ENCODE measurements around the gene FAM234A.
"Not testable (repeated sequence)": the region's sequence is repeated elsewhere in the genome, so short reads cannot be mapped to it uniquely, and the experiment has no call there.

The FAM234A gene

DNA sequence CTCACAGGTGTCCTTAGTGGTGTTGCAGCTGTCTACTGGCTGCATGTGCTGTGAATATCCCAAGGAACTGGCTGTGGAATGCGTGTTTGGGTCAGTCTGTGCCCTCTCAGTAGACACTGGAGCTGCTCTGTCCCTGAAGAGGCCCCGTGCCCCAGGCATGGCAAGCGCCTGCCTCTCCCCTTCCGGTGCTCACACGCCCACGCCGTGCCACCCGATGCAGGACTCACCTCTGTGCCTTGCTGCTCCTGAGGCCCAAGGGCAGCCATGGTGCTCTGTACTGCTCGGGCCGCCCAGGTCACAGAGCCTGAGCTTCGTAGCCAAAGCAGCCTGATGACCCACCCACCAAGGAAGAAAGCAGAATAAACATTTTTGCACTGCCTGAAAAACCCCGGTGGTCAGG lies 31.1 kb downstream of the FAM234A start:
- Histone ChIP-seq H3K23ac (ENCODE audit: low read length in 2 of 2) (no peak overlapping the region), H2AK5ac (ENCODE audit: low read length, severe bottlenecking) (no peak overlapping the region), H3K4me2 (ENCODE audit: low read length, poor library complexity, severe bottlenecking) (no peak overlapping the region), H3K4me3 (ENCODE audit: insufficient read depth in 1 of 2, low read depth in 1 of 2, low read length in 2 of 2) (no peak overlapping the region), H3K14ac (ENCODE audit: low read length in 2 of 2) (no peak overlapping the region), H3K36me3 (ENCODE audit: control insufficient read depth in 1 of 2, insufficient read depth in 2 of 2, low read depth in 1 of 2, low read length in 2 of 2) (peaks cover 37 to 54% of the 10 kb centered on the region in 2 experiments), H3K79me1 (replicated peaks; ENCODE audit: low read length, poor library complexity, severe bottlenecking) (no peaks in the 10 kb centered on the region), H3K27me3 (ENCODE audit: control insufficient read depth in 1 of 2, insufficient read depth in 1 of 2, low read length in 2 of 2) (peaks cover 0 to 16% of the 10 kb centered on the region in 2 experiments), H4K8ac (ENCODE audit: low read length) (no peak overlapping the region), H2BK12ac (ENCODE audit: low read length in 2 of 2) (no peak overlapping the region), H2BK15ac (ENCODE audit: low read depth, poor library complexity, severe bottlenecking) (no peak overlapping the region), H2AFZ (ENCODE audit: low read depth, low read length) (no peak overlapping the region), H2BK120ac (ENCODE audit: low read depth, low read length) (no peak overlapping the region), H3K4ac (ENCODE audit: low read depth in 1 of 2, low read length in 2 of 2) (no peak overlapping the region), H2BK5ac (ENCODE audit: low read depth, low read length, poor library complexity, severe bottlenecking) (no peak overlapping the region), H3K18ac (ENCODE audit: low read depth in 1 of 2, low read length in 2 of 2) (no peak overlapping the region), H3K4me1 (ENCODE audit: control insufficient read depth, insufficient read depth, low read depth, low read length) (peaks cover 3% of the 10 kb centered on the region), H3K9me3 (ENCODE audit: control insufficient read depth, low read length) (no peaks in the 10 kb centered on the region), H4K91ac (ENCODE audit: low read length) (peak overlapping the region; percentile 24), H3K27ac (ENCODE audit: low read length, poor library complexity, severe bottlenecking) (no peak overlapping the region), H3K9ac (ENCODE audit: low read length) (no peak overlapping the region)
- 86% methylated on average over 12 of the region's 12 CpGs for WGBS
- DNase-seq = no peak

DNA sequence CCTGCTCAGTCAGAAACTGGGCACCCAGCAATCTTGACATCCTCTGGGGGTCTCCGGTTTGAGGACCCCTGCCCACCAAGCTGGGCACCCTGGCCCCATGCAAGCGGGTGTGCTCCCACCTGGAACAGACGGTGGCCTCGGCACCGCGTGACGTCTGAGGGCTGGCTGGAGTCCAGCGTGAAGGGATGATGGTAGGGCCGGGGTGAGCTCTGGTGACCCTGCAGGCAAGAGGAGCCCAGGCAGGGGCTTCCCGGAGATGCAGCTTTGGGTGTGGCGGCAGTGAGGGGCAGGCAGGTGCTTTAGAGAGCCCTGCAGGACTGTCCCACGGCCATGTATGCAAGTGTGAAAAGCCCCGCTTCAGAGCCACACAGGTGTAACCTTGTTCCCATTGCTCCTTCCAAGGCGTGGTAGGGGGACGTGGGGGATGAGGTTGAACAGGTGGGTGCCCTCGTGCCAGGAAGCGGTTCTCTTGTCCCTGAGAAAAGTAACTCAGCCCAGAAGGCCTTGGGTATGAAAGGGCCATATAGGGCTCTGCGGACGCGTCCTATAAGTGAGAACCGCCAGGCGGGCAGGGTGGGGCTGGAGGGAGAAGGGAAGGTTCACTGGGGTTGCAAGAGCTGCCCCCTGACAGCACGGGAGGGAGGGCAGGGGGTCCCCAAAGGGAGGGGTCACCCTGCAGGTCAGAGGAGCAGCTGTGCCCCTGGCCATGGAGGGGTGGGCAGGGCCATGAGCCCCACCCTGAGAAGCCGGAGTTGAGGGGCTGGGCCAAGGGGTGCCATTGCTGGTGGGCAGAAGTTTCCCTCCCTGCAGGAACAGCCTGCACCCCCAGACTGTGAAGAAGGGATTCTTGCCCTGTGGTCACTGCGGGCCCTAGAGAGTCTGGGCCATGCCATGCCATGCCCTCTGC lies 31.9 kb downstream of the FAM234A start:
- no peak overlapping the region for H3K9ac ChIP-seq (ENCODE audit: low read length)
- peaks cover 3% of the 10 kb centered on the region for H3K4me1 ChIP-seq (ENCODE audit: control insufficient read depth, insufficient read depth, low read depth, low read length)
- no peak overlapping the region for H2BK12ac ChIP-seq (ENCODE audit: low read length in 2 of 2)
- H3K18ac ChIP-seq (ENCODE audit: low read depth in 1 of 2, low read length in 2 of 2) = no peak overlapping the region
- no peak for DNase-seq
- H3K4me3 ChIP-seq (ENCODE audit: insufficient read depth in 1 of 2, low read depth in 1 of 2, low read length in 2 of 2) = no peak overlapping the region
- H3K14ac ChIP-seq (ENCODE audit: low read length in 2 of 2) = no peak overlapping the region
- peak overlapping the region; percentile 52 for H4K91ac ChIP-seq (ENCODE audit: low read length)
- no peak overlapping the region for H2BK15ac ChIP-seq (ENCODE audit: low read depth, poor library complexity, severe bottlenecking)
- no peak overlapping the region for H2BK5ac ChIP-seq (ENCODE audit: low read depth, low read length, poor library complexity, severe bottlenecking)
- H4K8ac ChIP-seq (ENCODE audit: low read length) = peak overlapping the region; percentile 24
- H3K79me1 ChIP-seq (replicated peaks; ENCODE audit: low read length, poor library complexity, severe bottlenecking) = no peaks in the 10 kb centered on the region
- WGBS = 91% methylated on average over 25 of the region's 25 CpGs
- no peak overlapping the region for H2AK5ac ChIP-seq (ENCODE audit: low read length, severe bottlenecking)
- peaks cover 0 to 22% of the 10 kb centered on the region in 2 experiments for H3K27me3 ChIP-seq (ENCODE audit: control insufficient read depth in 1 of 2, insufficient read depth in 1 of 2, low read length in 2 of 2)
- H3K36me3 ChIP-seq (ENCODE audit: control insufficient read depth in 1 of 2, insufficient read depth in 2 of 2, low read depth in 1 of 2, low read length in 2 of 2) = peaks cover 30 to 46% of the 10 kb centered on the region in 2 experiments
- H2AFZ ChIP-seq (ENCODE audit: low read depth, low read length) = no peak overlapping the region
- no peak overlapping the region for H3K23ac ChIP-seq (ENCODE audit: low read length in 2 of 2)
- H3K27ac ChIP-seq (ENCODE audit: low read length, poor library complexity, severe bottlenecking) = no peak overlapping the region
- no peaks in the 10 kb centered on the region for H3K9me3 ChIP-seq (ENCODE audit: control insufficient read depth, low read length)
- no peak overlapping the region for H3K4ac ChIP-seq (ENCODE audit: low read depth in 1 of 2, low read length in 2 of 2)
- H2BK120ac ChIP-seq (ENCODE audit: low read depth, low read length) = no peak overlapping the region
- H3K4me2 ChIP-seq (ENCODE audit: low read length, poor library complexity, severe bottlenecking) = no peak overlapping the region

DNA sequence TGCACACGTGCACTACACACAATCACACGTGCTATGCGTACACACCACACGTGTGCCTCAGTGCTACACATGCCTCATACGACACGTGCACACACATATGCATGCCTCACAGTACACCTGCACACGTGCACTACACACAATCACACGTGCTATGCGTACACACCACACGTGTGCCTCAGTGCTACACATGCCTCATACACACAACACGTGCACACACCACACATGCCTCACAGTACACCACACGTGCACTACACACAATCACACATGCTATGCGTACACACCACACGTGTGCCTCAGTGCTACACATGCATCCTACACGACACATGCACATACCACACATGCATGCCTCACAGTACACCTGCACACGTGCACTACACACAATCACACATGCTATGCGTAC lies 32.9 kb downstream of the FAM234A start:
- H3K23ac ChIP-seq (ENCODE audit: low read length in 2 of 2); H2BK5ac ChIP-seq (ENCODE audit: low read depth, low read length, poor library complexity, severe bottlenecking); DNase-seq; H2AFZ ChIP-seq (ENCODE audit: low read depth, low read length); H4K91ac ChIP-seq (ENCODE audit: low read length); H2AK5ac ChIP-seq (ENCODE audit: low read length, severe bottlenecking); H3K4me3 ChIP-seq (ENCODE audit: insufficient read depth in 1 of 2, low read depth in 1 of 2, low read length in 2 of 2); H3K9me3 ChIP-seq (ENCODE audit: control insufficient read depth, low read length); H2BK15ac ChIP-seq (ENCODE audit: low read depth, poor library complexity, severe bottlenecking); H3K79me1 ChIP-seq (replicated peaks; ENCODE audit: low read length, poor library complexity, severe bottlenecking); H3K4ac ChIP-seq (ENCODE audit: low read depth in 1 of 2, low read length in 2 of 2); H4K8ac ChIP-seq (ENCODE audit: low read length); H3K27ac ChIP-seq (ENCODE audit: low read length, poor library complexity, severe bottlenecking); H3K4me1 ChIP-seq (ENCODE audit: control insufficient read depth, insufficient read depth, low read depth, low read length); H2BK12ac ChIP-seq (ENCODE audit: low read length in 2 of 2); H3K9ac ChIP-seq (ENCODE audit: low read length); H2BK120ac ChIP-seq (ENCODE audit: low read depth, low read length); H3K18ac ChIP-seq (ENCODE audit: low read depth in 1 of 2, low read length in 2 of 2); H3K4me2 ChIP-seq (ENCODE audit: low read length, poor library complexity, severe bottlenecking): not testable (repeated sequence)
- H3K27me3 ChIP-seq (ENCODE audit: control insufficient read depth in 1 of 2, insufficient read depth in 1 of 2, low read length in 2 of 2) = peaks cover 0 to 25% of the 10 kb centered on the region in 2 experiments
- peaks cover 20 to 35% of the 10 kb centered on the region in 2 experiments for H3K36me3 ChIP-seq (ENCODE audit: control insufficient read depth in 1 of 2, insufficient read depth in 2 of 2, low read depth in 1 of 2, low read length in 2 of 2)
- H3K14ac ChIP-seq (ENCODE audit: low read length in 2 of 2) = peak overlapping the region in 1 of 2 experiments; percentile 59
- WGBS = 95% methylated on average over 17 of the region's 17 CpGs

DNA sequence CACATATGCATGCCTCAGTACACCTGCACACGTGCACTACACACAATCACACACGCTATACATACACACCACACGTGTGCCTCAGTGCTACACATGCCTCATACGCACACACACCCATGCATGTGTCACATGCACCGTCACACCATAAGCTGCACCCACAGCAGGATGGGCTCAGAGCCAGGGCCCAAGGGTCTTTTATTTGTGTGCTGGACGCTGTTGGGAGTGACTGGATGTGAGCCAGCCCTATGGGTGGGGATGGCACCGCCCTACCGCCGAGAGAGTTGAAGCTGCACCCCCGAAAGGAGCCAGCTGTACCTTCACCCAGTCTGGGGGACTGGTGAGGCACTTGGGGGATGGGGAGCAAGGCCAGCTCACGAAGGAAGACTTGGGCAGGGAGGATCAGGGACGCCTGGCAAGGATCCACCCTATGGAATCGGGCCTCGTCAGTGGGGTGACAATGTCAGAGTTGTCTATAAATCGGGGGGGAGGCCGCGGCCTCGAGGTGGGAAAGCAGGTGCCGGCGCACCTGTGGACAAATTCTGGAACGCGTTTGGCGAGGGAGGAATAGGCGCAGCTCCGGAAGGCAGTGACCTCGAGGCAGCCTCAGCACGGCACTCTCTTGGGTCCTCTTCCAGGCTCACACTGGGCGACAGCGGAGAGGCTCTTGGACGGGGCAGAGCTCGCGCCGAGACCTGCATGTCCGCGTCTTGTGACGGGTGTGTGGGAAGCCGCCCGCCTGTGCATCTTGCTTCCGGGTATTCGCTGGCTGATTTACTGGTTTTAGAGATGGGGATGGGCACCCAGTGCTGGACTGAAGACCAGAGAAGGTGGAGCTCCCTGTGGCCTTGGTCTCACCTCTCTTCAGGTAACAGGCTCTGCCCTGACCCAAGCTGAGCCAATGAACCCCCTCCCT lies 33.8 kb downstream of the FAM234A start:
- no peak for DNase-seq
- 88% methylated on average over 39 of the region's 40 CpGs for WGBS
- Histone ChIP-seq H4K91ac (ENCODE audit: low read length) (no peak overlapping the region), H3K4me3 (ENCODE audit: insufficient read depth in 1 of 2, low read depth in 1 of 2, low read length in 2 of 2) (no peak overlapping the region), H3K27ac (ENCODE audit: low read length, poor library complexity, severe bottlenecking) (no peak overlapping the region), H3K79me1 (replicated peaks; ENCODE audit: low read length, poor library complexity, severe bottlenecking) (no peaks in the 10 kb centered on the region), H3K4me2 (ENCODE audit: low read length, poor library complexity, severe bottlenecking) (no peak overlapping the region), H2BK5ac (ENCODE audit: low read depth, low read length, poor library complexity, severe bottlenecking) (no peak overlapping the region), H3K4me1 (ENCODE audit: control insufficient read depth, insufficient read depth, low read depth, low read length) (peaks cover 4% of the 10 kb centered on the region), H4K8ac (ENCODE audit: low read length) (no peak overlapping the region), H2AFZ (ENCODE audit: low read depth, low read length) (no peak overlapping the region), H3K9me3 (ENCODE audit: control insufficient read depth, low read length) (no peaks in the 10 kb centered on the region), H2AK5ac (ENCODE audit: low read length, severe bottlenecking) (no peak overlapping the region), H2BK12ac (ENCODE audit: low read length in 2 of 2) (no peak overlapping the region), H3K36me3 (ENCODE audit: control insufficient read depth in 1 of 2, insufficient read depth in 2 of 2, low read depth in 1 of 2, low read length in 2 of 2) (peaks cover 15 to 29% of the 10 kb centered on the region in 2 experiments), H3K9ac (ENCODE audit: low read length) (no peak overlapping the region), H2BK120ac (ENCODE audit: low read depth, low read length) (no peak overlapping the region), H3K27me3 (ENCODE audit: control insufficient read depth in 1 of 2, insufficient read depth in 1 of 2, low read length in 2 of 2) (peaks cover 4 to 32% of the 10 kb centered on the region in 2 experiments), H3K23ac (ENCODE audit: low read length in 2 of 2) (no peak overlapping the region), H3K14ac (ENCODE audit: low read length in 2 of 2) (no peak overlapping the region), H3K18ac (ENCODE audit: low read depth in 1 of 2, low read length in 2 of 2) (no peak overlapping the region), H3K4ac (ENCODE audit: low read depth in 1 of 2, low read length in 2 of 2) (no peak overlapping the region), H2BK15ac (ENCODE audit: low read depth, poor library complexity, severe bottlenecking) (no peak overlapping the region)
